GDM1 (cell line): Measurements from ENCODE around the gene SUGCT.

Source experiments
- DNase-seq: peaks from one replicate; lab custom pipeline; 2025; lab: John Stamatoyannopoulos, UW

SUGCT gene

DNA sequence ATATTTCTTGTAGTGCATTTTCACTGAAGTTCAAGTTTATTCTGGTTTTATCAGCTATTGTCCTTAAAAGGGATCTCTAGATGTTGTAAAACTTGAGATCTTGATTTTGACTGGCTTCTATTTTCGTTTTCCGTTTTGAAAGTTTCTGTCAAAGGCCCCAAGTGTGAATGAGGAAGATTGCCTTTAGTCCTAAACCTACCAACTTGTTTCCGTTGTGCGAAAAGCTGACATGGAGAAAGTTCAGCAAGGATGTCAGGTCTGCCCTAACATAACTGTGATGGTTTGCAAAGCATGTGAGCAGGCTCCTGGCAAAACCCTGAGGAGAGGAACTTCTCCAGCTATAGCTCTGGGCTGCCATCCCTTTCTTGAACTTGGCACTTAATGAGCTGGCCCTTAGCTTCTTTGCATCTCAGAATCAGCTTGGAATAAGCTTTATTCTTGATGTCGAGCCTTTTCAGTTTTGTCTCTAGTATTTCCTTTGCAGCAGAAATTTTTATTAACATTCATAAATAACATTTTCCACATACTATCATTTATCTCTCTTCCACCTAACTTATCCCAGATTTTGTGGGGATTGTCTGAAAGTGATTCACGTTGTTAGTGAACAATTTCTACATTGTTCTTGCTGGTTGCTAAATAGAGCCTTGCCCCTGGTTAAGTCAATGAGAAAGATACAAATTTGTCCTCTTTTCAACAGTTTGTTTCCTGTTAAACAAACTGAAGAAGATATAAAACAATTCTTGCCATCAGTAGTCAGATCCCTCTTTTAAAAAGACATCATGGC is 559.4 kb downstream of the SUGCT start:
- DNase-seq = no peak

DNA sequence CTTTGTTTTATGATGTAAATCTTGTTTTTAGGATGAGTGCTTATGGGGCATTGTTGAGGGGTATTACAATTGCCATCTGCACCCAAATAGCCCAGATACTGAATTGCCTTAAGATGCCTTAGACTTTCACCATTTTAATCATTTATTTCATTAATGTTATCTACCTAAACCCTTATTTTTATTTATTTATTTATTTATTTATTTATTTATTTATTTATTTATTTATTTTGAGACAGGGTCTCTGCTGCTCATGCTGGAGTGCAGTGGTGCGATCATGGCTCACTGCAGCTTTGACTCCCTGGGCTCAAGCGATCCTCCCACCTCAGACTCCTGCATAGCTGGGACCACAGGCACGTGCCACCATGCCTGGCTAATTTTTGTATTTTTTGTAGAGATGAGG is 560.2 kb downstream of the SUGCT start:
- DNase-seq = no peak

DNA sequence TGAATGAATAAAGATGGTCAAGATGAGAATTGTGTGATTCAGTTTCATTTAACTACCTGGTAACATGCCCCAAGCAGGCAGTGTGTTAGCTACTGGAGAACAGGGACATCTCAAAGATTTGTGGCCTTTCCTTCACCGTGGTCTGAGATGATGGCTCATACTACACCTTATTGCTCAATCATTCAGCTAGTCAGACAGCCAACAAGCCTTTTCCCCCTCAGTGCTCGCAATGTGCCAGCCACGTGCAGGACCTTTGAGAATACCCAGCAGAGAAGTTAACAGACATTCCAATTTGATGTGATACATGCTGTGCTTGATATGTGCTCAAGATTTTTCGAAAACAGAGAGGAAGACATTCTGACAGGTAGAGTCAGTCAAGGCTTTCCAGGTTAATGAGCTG is 562.8 kb downstream of the SUGCT start:
- no peak for DNase-seq

GRCh38 chr7:40698214-40698920 is 563.6 kb downstream of the SUGCT start:
- DNase-seq = no peak

DNA sequence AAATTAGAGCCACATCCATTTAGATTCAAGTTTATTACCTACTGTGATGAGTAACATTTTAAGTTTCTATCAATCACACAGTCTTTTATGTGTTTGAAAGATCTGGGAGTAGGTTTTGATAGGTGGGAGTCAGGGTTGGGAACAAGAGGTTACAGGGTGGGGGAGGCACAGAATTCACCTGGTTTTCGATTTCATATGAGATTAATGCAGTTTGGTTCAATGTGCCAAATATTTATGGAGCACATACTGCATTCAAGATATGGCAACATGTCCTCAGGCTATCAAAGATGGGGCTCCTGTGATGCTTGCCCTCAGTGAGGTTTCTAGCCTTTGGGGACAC is 564.1 kb downstream of the SUGCT start:
- no peak for DNase-seq

DNA sequence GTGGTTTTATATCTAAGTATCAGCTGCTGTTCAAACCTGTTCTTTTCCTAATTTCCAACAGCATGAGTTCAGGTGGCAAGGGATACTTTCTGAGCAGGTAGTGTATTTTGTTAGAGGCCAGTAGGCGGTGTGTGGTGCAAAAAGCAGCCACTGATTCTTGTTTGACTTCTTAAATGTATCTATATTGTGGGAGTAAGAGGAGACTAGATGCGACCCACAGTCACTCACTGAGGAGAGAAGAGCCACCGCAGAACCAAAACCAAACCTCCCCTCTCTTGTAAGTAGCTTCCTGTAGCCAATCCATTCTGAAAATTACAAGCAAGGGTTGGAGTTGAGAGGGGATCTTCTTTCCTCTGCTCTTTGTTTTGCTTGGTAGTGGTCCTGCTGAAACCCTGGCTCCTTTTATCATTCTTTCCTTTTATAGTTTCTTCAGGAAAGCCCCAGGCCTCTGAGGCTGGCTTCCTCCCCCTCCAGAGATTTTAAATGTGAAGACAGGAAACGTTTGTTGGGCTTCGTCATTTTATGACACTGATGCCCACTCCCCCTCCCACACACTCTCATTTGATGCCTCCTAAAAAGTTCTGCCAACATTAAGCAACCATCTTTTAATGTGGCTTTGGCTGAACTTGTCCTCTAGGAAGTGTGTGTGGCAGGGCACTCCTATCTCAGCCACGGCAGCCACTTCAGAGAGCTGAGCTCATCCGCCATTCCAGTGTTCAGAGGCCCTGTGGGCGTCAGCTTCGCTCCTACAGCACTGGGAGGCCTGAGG is 566.0 kb downstream of the SUGCT start:
- peak; percentile 7 for DNase-seq

DNA sequence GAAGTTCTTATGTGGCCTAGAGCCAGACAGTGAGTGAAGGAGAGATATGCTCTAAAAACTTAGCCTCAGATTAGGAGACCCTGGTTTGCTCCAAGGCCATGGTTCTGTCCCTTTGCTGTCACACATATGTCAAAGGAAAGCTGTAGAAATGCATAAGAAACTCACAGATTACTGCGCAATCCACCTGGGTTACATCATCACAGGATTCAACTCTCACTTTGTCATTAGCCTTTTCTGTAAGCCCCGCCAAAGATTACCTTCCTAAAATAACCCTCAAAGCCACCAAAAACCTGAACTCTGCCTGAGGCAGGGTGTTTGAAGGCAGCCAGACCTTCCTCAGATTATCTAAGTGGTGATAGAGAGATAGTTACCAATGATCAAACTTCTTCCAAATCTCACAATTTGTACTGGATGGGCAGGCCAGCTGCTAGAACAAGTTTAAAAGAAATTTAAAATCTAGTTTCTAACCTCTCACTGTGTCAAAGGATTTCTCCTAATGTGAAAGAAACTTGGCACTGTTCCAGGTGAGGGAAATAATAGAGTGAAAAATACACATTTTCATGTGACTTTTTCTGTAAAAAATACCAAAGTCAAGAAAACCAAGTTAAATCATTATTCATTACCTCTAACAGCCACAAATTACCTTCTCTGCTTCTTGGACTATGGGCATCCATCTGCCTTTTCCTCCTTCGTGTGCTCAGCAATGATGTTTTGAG is 567.2 kb downstream of the SUGCT start:
- DNase-seq = no peak

- DNase-seq = no peak
Measured at GRCh38 chr7:40704172-40704571, 569.4 kb downstream of the SUGCT start.

DNA sequence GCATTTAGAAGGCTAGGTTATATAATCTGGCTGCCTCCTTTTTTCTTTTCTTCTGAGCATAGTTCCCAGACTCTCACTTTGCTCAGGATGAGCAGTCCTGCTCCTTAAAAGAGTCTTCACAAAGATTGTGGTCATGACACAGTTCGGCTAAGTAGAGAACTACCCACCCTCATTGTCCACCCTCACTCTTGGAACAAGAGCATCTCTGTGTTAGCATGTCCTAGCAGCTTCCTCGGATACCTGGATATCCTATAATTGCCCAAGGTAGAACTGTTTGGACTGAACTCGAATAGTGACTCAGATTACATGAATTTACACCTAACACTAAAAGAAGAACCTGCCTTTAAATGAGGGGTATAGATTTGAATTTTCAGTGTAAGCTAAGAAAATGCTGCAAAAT is 572.0 kb downstream of the SUGCT start:
- DNase-seq = no peak

GRCh38 chr7:40709062-40709964 is 574.5 kb downstream of the SUGCT start:
- no peak for DNase-seq

GRCh38 chr7:40711706-40712105 is 576.9 kb downstream of the SUGCT start:
- DNase-seq = no peak

- DNase-seq = no peak
Measured at GRCh38 chr7:40714363-40715052, 579.7 kb downstream of the SUGCT start.

GRCh38 chr7:40715053-40715430 is 580.2 kb downstream of the SUGCT start:
- DNase-seq = no peak

DNA sequence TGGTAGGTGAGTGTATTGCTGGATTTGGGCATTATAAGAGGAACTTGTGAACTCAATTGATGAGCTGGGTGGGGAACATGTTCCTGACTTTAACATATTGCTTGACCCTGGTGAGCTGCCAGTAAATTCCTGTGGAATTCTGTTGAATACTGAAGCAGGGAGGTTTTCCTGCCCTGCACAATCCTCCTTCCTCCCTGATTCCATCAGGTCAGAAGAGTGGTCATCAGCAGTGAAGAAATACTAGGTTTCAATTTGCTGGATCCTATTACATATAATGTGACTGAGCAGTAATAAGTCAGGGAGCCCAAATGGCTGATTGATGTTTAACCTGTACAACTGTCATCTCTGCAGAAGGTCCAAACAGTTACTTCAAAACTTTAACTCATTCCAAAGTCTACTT is 581.2 kb downstream of the SUGCT start:
- DNase-seq = no peak

DNA sequence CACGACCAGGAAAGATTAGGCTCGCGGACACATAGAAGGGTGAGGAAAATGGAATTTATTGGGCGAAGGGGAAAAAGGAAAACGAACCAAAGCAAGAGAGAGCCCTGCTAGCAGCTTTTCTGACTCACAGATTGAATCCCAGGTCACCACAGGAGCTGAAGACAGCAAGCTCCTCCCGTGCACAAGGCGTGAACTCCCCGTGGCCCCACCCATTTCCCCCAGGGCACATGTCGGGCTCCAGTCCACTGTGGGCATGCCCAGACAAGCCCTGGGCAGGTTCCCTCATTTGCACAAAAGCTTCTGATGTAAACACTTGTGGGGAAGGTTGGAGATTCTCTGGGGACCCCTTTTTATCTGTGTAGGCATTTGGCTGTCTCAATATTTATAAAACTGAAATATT is 582.4 kb downstream of the SUGCT start:
- peak; percentile 72 for DNase-seq

DNA sequence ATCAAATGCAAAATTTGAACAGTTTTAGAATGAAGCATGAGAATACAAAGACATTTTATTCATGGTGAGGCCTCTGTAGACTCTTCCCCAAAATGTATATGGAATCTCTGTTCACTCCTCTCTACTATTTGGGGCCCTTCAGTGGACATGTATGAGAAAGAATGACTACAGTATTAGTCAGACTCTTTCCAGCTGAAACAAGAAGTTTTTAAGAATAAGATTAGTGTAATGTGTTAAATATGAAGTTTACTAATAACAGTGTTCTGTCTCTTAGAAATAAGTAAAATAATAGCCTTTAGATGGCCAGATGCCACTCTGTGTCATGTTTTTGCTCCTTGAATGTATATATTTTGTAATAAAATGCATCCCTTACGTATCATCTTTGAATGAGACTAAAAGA is 585.6 kb downstream of the SUGCT start:
- no peak for DNase-seq

DNA sequence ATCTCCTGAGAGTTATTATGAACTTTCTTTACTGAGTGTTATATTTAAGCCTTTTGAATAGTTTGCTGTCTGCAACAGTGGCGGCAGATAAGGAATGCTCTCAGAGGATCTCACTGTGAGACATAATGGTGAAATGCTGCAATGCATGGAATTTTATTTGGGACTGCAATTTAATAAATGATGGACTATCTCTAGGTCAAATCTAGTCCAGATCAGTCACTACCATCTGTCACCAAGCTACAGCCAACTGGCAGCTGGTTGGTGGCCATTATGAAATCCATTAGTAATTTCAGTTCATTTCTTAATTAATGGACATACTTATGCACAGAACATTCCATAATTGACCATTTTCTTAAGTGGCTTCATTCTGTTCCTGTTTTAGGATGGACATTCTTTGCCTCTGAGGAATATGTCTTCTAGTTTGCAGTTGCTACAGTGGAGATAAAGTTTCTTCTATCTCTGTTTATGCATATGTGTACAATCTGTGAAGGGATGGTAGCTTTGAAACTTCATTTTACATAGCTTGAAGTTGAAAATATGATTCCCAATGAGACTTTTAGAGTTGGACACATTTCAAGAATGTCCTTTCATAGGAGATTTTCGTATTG is 586.6 kb downstream of the SUGCT start:
- no peak for DNase-seq

- no peak for DNase-seq
Measured at GRCh38 chr7:40722242-40722641, 587.4 kb downstream of the SUGCT start.

GRCh38 chr7:40723829-40724228 is 589.0 kb downstream of the SUGCT start:
- DNase-seq = no peak

- DNase-seq = no peak
Measured at GRCh38 chr7:40726559-40726958, 591.8 kb downstream of the SUGCT start.
